Heart right ventricle (tissue), 16 donors: ENCODE data around the gene POLD3. TPM values are rescaled to one million over a fixed set of nuclear protein-coding genes. Genes with fewer than 3 reads are reported as not detected.
"Not testable (repeated sequence)": the region's sequence is repeated elsewhere in the genome, so short reads cannot be mapped to it uniquely, and the experiment has no call there.

ENCODE experiments used
- ATAC-seq, 8 donors: fragments of 200-7000 bp; cut with Tn5 transposase; one replicate each; pipeline ENCODE4 v1.9.1; 2020; ENCODE audit warnings: mild to moderate bottlenecking in 8 of 8, moderate library complexity in 8 of 8, moderate number of reproducible peaks in 1 of 8
- DNase-seq, 2 donors: peaks; one replicate each; pipeline ENCODE4 v3.0.0-alpha.2; 2020
- H3K27ac ChIP-seq, 10 donors: fragments of 200-600 bp; sonication (generic) in 2 of 10; one replicate each; pipeline versions ENCODE4 v1.5.0 to v1.8.0; 2020 to 2022; ENCODE audit warnings: mild to moderate bottlenecking in 3 of 10
- H3K27me3 ChIP-seq, 7 donors: fragments of 200-600 bp; one replicate each; pipeline ENCODE4 v1.8.0; 2021 to 2022; ENCODE audit warnings: mild to moderate bottlenecking in 2 of 7
- H3K36me3 ChIP-seq, 9 donors: fragments of 200-600 bp; sonication (generic) in 1 of 9; one replicate each; pipeline versions ENCODE4 v1.5.0 to v1.8.0; 2020 to 2022; ENCODE audit warnings: mild to moderate bottlenecking in 2 of 9
- H3K4me1 ChIP-seq, 9 donors: fragments of 200-600 bp; sonication (generic) in 1 of 9; one replicate each; pipeline versions ENCODE4 v1.5.0 to v1.8.0; 2020 to 2022; ENCODE audit warnings: mild to moderate bottlenecking in 4 of 9
- H3K4me3 ChIP-seq, 10 donors: fragments of 200-600 bp; sonication (generic) in 2 of 10; one replicate each; pipeline versions ENCODE4 v1.5.0 to v1.8.0; 2020 to 2022; ENCODE audit warnings: mild to moderate bottlenecking in 7 of 10, moderate library complexity in 2 of 10
- H3K9me3 ChIP-seq, 11 donors: fragments of 200-600 bp in 10 of 11; sonication (generic) in 2 of 11; one replicate each; pipeline versions ENCODE4 v1.5.0 to v1.8.0; 2013 to 2022; ENCODE audit warnings: mild to moderate bottlenecking in 2 of 11, control low read depth in 1 of 11, moderate library complexity in 1 of 11
- WGBS, 2 donors: extraction: QIAGEN DNeasy Blood & Tissue Kit; methylation state at CpG; one replicate each; pipeline ENCODE4 v1.1.7; 2013; ENCODE audit warnings: inconsistent platforms in 1 of 2; 5-methylcytosine and 5-hydroxymethylcytosine counted together
- intact Hi-C, 10 donors: fragments of 100-400 bp; cut with DNase I; formaldehyde crosslinking; loops; one replicate each; pipeline versions ENCODE4 v1.11.1 to v1.14.2; 2022
- polyA plus RNA-seq, 2 donors: library from polyadenylated mRNA; stranded (reverse); fragments of 200-250 nt; gene quantifications; one replicate each; pipeline ENCODE4 v1.2.3, GENCODE V29; 2013
- total RNA-seq, 10 donors: library from RNA; stranded (reverse); fragmentation: NEBNext Ultra II Directional in 3 of 10; extraction: Animal tissue kit (Norgen Biotek cat#: 25700) in 3 of 10; gene quantifications; one replicate each; pipeline versions ENCODE4 v1.2.1 to v1.2.4, GENCODE V29; 2021 to 2023
- TF ChIP-seq, protein P1 (sequence below), 9 donors: fragments of 200-600 bp; sonication (generic) in 2 of 9; IDR thresholded peaks; one replicate each; pipeline versions ENCODE4 v1.5.0 to v1.8.0; 2021 to 2022; ENCODE audit warnings: antibody characterized with exemption in 9 of 9, mild to moderate bottlenecking in 5 of 9, moderate library complexity in 1 of 9
- donor health status: Arrhythmogenic right ventricular cardiomyopathy.
- donor health status: ischemic (EF 13 %, LVEDD 7.1; RV severe dilation, severe dysfunction).
- donor health status: healthy with polysubstance abuse.
- donor health status: DM: no; HTN: yes; CAD: no.
- donor health status: DM: no; HTN: no; CAD: no.
- donor health status: ischemic (EF 25% LVEDD 6.9; RV normal size, moderate dysfunction).
- donor health status: ischemic (EF 25% LVEDD 5.7; RV mildly dilated, moderate dysfunction).
- donor health status: healthy.
- donor health status: DM: yes; HTN: yes; CAD: no.
- donor health status: Ischemic cardiomyopathy.
- donor health status: ischemic (EF 35%, LVEDD 5.7; RV mildly dilated, moderate dysfunction).
- donor health status: nonischemic (EF 11% LVEDD 7.7; RV severe dilation, severe dysfunction).
- donor health status: DM: yes; HTN: yes; CAD: no.
- donor health status: PGD.
- donor health status: ischemic (EF 29% LVEDD 5.4; RV normal size, mild dysfunction).
- donor health status: nonischemic (EF 23%, LVEDD 6.1; RV moderate dilation, normal function).

POLD3 gene
- total and polyA plus RNA-seq, 12 donors: 4.7 to 8.8 (median 7.9) TPM

GRCh38 chr11:74583024-74583624, 9.3 kb upstream of the POLD3 start:
- TF ChIP-seq, protein P1, sequence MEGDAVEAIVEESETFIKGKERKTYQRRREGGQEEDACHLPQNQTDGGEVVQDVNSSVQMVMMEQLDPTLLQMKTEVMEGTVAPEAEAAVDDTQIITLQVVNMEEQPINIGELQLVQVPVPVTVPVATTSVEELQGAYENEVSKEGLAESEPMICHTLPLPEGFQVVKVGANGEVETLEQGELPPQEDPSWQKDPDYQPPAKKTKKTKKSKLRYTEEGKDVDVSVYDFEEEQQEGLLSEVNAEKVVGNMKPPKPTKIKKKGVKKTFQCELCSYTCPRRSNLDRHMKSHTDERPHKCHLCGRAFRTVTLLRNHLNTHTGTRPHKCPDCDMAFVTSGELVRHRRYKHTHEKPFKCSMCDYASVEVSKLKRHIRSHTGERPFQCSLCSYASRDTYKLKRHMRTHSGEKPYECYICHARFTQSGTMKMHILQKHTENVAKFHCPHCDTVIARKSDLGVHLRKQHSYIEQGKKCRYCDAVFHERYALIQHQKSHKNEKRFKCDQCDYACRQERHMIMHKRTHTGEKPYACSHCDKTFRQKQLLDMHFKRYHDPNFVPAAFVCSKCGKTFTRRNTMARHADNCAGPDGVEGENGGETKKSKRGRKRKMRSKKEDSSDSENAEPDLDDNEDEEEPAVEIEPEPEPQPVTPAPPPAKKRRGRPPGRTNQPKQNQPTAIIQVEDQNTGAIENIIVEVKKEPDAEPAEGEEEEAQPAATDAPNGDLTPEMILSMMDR (IDR thresholded peaks at IDR 0.05): no peak
- Histone ChIP-seq H3K27ac (no peak overlapping the region), H3K9me3 (no peaks in the 10 kb centered on the region), H3K4me1 (peaks cover 0 to 22% (median 0%) of the 10 kb centered on the region in 9 donors), H3K36me3 (no peaks in the 10 kb centered on the region), H3K4me3 (no peak overlapping the region), H3K27me3 (no peaks in the 10 kb centered on the region)
- DNase-seq (no peak), ATAC-seq (no peak)
- intact Hi-C loops: no loop called here
- WGBS, 2 donors: 76 to 78% methylated on average over 3 of the region's 3 CpGs

GRCh38 chr11:74590492-74590891, 1.9 kb upstream of the POLD3 start:
- H3K9me3 ChIP-seq, intact Hi-C loops, H3K27ac ChIP-seq, DNase-seq, H3K27me3 ChIP-seq, ATAC-seq, H3K4me3 ChIP-seq: not testable (repeated sequence)
- Histone ChIP-seq H3K36me3 (peaks cover 0 to 15% (median 0%) of the 10 kb centered on the region in 9 donors), H3K4me1 (peaks cover 0 to 21% (median 17%) of the 10 kb centered on the region in 9 donors)
- 90 to 93% methylated on average over 7 of the region's 7 CpGs for WGBS, 2 donors

DNA sequence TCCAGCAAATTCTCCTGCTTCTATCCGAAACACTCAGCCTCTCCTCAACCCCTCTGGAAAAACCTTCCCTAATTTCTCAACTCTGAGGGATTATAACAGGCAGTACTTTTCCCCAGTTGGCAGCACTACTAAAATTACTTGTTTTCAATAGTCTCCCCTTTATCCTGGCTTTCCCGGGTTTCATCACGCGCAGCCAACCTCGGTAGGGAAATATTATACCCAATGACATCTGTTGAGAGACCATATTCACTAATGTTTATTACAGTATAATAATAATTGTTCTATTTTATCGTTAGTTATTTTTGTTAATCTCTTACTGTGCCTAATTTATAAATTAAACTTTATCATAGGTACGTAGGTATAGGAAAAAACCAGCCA, 330 bp upstream of the POLD3 start:
- H3K9me3 ChIP-seq: no peaks in the 10 kb centered on the region
- no peak for DNase-seq
- peak overlapping the region in 9 of 10 donors; percentile 79 to 96 (median 86) for H3K27ac ChIP-seq
- no peaks in the 10 kb centered on the region for H3K27me3 ChIP-seq
- H3K4me1 ChIP-seq: peaks cover 0 to 21% (median 17%) of the 10 kb centered on the region in 9 donors
- 13 to 15% methylated on average over 7 of the region's 7 CpGs for WGBS, 2 donors
- intact Hi-C loops: no loop called here
- H3K4me3 ChIP-seq: peak overlapping the region; percentile 85 to 100 (median 94)
- H3K36me3 ChIP-seq: peaks cover 0 to 31% (median 6%) of the 10 kb centered on the region in 9 donors
- TF ChIP-seq, protein P1 (IDR thresholded peaks at IDR 0.05): no peak
- peak; percentile 3 to 32 (median 15) for ATAC-seq

GRCh38 chr11:74593463-74593862, 1.1 kb downstream of the POLD3 start:
- Histone ChIP-seq H3K36me3 (peaks cover 0 to 45% (median 7%) of the 10 kb centered on the region in 9 donors), H3K9me3 (no peaks in the 10 kb centered on the region), H3K27me3 (no peaks in the 10 kb centered on the region), H3K27ac (peak overlapping the region in 4 of 10 donors; percentile 79 to 96 (median 90)), H3K4me1 (peaks cover 0 to 21% (median 17%) of the 10 kb centered on the region in 9 donors), H3K4me3 (peak overlapping the region; percentile 85 to 100 (median 94))
- WGBS, 2 donors: 0 to 6% methylated on average over 1 of the region's 1 CpG
- no peak for ATAC-seq
- no peak for DNase-seq
- TF ChIP-seq, protein P1 (IDR thresholded peaks at IDR 0.05): no peak
- intact Hi-C loops: no loop called here
